ENCODE results near the gene MMP1.

GRCh38 chr11:102800767-102801166 is 2.8 kb upstream of the MMP1 start:
- TF ChIP-seq CTCF (IDR thresholded peaks at IDR 0.05; ENCODE audit: low read length) (no peak), EZH2 (IDR thresholded peaks at IDR 0.05; ENCODE audit: borderline replicate concordance, low read length) (no peak)

All from OCI-LY1 (cell line).